ENCODE results near the gene CD300A. TPM values are rescaled to one million over a fixed set of nuclear protein-coding genes. Genes with fewer than 3 reads are reported as not detected.

CD300A gene
- total RNA-seq, 1 experiment from 2014 or later, result not detected

- ChIA-PET CTCF (interaction anchor here (1.1 to 9.3 kb wide), 3 partner anchors 82 to 157 kb away, joined by 3 to 283 read pairs (median 10); no protein-coding TSS in a partner anchor), POLR2A (no interaction called here)
- DNase-seq (ENCODE audit: unreplicated experiment), result no peak
- intact Hi-C loops (cut with micrococcal nuclease), result no loop called here
- Mint-ChIP-seq H3K4me1 (ENCODE audit: insufficient read depth, unreplicated experiment) (no peaks in the 10 kb centered on the region), H3K36me3 (ENCODE audit: insufficient read depth, unreplicated experiment) (no peaks in the 10 kb centered on the region), H3K4me3 (ENCODE audit: unreplicated experiment) (no peak overlapping the region), H3K9me3 (ENCODE audit: unreplicated experiment) (no peaks in the 10 kb centered on the region), H3K27me3 (ENCODE audit: insufficient read depth, unreplicated experiment) (no peaks in the 10 kb centered on the region), H3K27ac (ENCODE audit: low read depth, unreplicated experiment) (no peak overlapping the region)
- BruUV-seq (replicated peaks), result no TSS peak
- no peak for TF ChIP-seq CTCF (IDR thresholded peaks at IDR 0.05; ENCODE audit: unreplicated experiment)
Observed at GRCh38 chr17:74459622-74460021, 6.8 kb upstream of the CD300A start.

- no TSS peak for BruUV-seq (replicated peaks)
- Mint-ChIP-seq H3K27me3 (ENCODE audit: insufficient read depth, unreplicated experiment) (no peaks in the 10 kb centered on the region), H3K4me3 (ENCODE audit: unreplicated experiment) (no peak overlapping the region), H3K27ac (ENCODE audit: low read depth, unreplicated experiment) (no peak overlapping the region), H3K9me3 (ENCODE audit: unreplicated experiment) (no peaks in the 10 kb centered on the region), H3K36me3 (ENCODE audit: insufficient read depth, unreplicated experiment) (no peaks in the 10 kb centered on the region), H3K4me1 (ENCODE audit: insufficient read depth, unreplicated experiment) (no peaks in the 10 kb centered on the region)
- CTCF ChIA-PET, result interaction anchor here (1.1 to 9.3 kb wide), 3 partner anchors 83 to 158 kb away, joined by 3 to 283 read pairs (median 10); no protein-coding TSS in a partner anchor
- POLR2A ChIA-PET, result no interaction called here
- no peak for TF ChIP-seq CTCF (IDR thresholded peaks at IDR 0.05; ENCODE audit: unreplicated experiment)
- intact Hi-C loops (cut with micrococcal nuclease), result no loop called here
- DNase-seq (ENCODE audit: unreplicated experiment), result no peak
Observed at GRCh38 chr17:74460241-74460640, 6.2 kb upstream of the CD300A start.

GRCh38 chr17:74460996-74461395 lies 5.4 kb upstream of the CD300A start:
- Mint-ChIP-seq H3K27me3 (ENCODE audit: insufficient read depth, unreplicated experiment) (no peaks in the 10 kb centered on the region), H3K36me3 (ENCODE audit: insufficient read depth, unreplicated experiment) (no peaks in the 10 kb centered on the region), H3K9me3 (ENCODE audit: unreplicated experiment) (no peaks in the 10 kb centered on the region), H3K27ac (ENCODE audit: low read depth, unreplicated experiment) (no peak overlapping the region), H3K4me1 (ENCODE audit: insufficient read depth, unreplicated experiment) (no peaks in the 10 kb centered on the region), H3K4me3 (ENCODE audit: unreplicated experiment) (no peak overlapping the region)
- ChIA-PET POLR2A (no interaction called here), CTCF (interaction anchor here (0.6 to 9.3 kb wide), 4 partner anchors 33 to 143 kb away, joined by 3 to 283 read pairs (median 4); no protein-coding TSS in a partner anchor)
- no peak for TF ChIP-seq CTCF (IDR thresholded peaks at IDR 0.05; ENCODE audit: unreplicated experiment)
- BruUV-seq (replicated peaks), result no TSS peak
- intact Hi-C loops (cut with micrococcal nuclease), result no loop called here
- no peak for DNase-seq (ENCODE audit: unreplicated experiment)

GRCh38 chr17:74461611-74462010 lies 4.8 kb upstream of the CD300A start:
- CTCF ChIA-PET, result interaction anchor here (0.6 to 9.3 kb wide), 4 partner anchors 32 to 142 kb away, joined by 3 to 283 read pairs (median 4); no protein-coding TSS in a partner anchor
- BruUV-seq (replicated peaks), result no TSS peak
- POLR2A ChIA-PET, result no interaction called here
- DNase-seq (ENCODE audit: unreplicated experiment), result no peak
- no peaks in the 10 kb centered on the region for H3K36me3 Mint-ChIP-seq (ENCODE audit: insufficient read depth, unreplicated experiment)
- H3K4me3 Mint-ChIP-seq (ENCODE audit: unreplicated experiment), result no peak overlapping the region
- no peaks in the 10 kb centered on the region for H3K9me3 Mint-ChIP-seq (ENCODE audit: unreplicated experiment)
- TF ChIP-seq CTCF (IDR thresholded peaks at IDR 0.05; ENCODE audit: unreplicated experiment), result no peak
- intact Hi-C loops (cut with micrococcal nuclease), result no loop called here
- no peak overlapping the region for H3K27ac Mint-ChIP-seq (ENCODE audit: low read depth, unreplicated experiment)
- H3K4me1 Mint-ChIP-seq (ENCODE audit: insufficient read depth, unreplicated experiment), result no peaks in the 10 kb centered on the region
- no peaks in the 10 kb centered on the region for H3K27me3 Mint-ChIP-seq (ENCODE audit: insufficient read depth, unreplicated experiment)
